ENCODE data around the gene PLIN4.

- TF ChIP-seq, protein P1, sequence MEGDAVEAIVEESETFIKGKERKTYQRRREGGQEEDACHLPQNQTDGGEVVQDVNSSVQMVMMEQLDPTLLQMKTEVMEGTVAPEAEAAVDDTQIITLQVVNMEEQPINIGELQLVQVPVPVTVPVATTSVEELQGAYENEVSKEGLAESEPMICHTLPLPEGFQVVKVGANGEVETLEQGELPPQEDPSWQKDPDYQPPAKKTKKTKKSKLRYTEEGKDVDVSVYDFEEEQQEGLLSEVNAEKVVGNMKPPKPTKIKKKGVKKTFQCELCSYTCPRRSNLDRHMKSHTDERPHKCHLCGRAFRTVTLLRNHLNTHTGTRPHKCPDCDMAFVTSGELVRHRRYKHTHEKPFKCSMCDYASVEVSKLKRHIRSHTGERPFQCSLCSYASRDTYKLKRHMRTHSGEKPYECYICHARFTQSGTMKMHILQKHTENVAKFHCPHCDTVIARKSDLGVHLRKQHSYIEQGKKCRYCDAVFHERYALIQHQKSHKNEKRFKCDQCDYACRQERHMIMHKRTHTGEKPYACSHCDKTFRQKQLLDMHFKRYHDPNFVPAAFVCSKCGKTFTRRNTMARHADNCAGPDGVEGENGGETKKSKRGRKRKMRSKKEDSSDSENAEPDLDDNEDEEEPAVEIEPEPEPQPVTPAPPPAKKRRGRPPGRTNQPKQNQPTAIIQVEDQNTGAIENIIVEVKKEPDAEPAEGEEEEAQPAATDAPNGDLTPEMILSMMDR (IDR thresholded peaks at IDR 0.05 in 8 of 11, conservative IDR thresholded peaks at IDR 0.05 in 3 of 11) = no peak
- no peak for TF ChIP-seq POLR2AphosphoS5 (IDR thresholded peaks at IDR 0.05)
- no peak for TF ChIP-seq POLR2A (IDR thresholded peaks at IDR 0.05)
These were observed 10.6 kb upstream of the PLIN4 start for GRCh38 chr19:4528843-4529242.
